Fibroblast of the aortic adventitia (primary cell): ENCODE results near the gene TMEM220. TPM values are rescaled to one million over a fixed set of nuclear protein-coding genes. Genes with fewer than 3 reads are reported as not detected.

Source experiments
- DNase-seq: peaks from one replicate; pipeline ENCODE4 v3.0.0-alpha.2; 2010; ENCODE audit warnings: low read depth
- H3K4me3 ChIP-seq: 2 replicates; pipeline ENCODE4 v1.5.1; 2011; ENCODE audit warnings: low read depth, mild to moderate bottlenecking, control low read depth, low read length, moderate library complexity
- total RNA-seq: library from RNA; depleted of rRNA; stranded (reverse); fragments of >200 nt; gene quantifications from 2 replicates; pipeline ENCODE4 v1.2.3, GENCODE V29; 2012; ENCODE audit warnings: low replicate concordance
- TF ChIP-seq, protein P1 (sequence below): IDR thresholded peaks from 2 replicates; pipeline ENCODE4 v1.5.1; 2011; ENCODE audit warnings: mild to moderate bottlenecking, low read length, control low read depth, inconsistent platforms; ENCODE audit not compliant: insufficient read depth

The TMEM220 gene
- total RNA-seq, 1 donor: 6.2 TPM

DNA sequence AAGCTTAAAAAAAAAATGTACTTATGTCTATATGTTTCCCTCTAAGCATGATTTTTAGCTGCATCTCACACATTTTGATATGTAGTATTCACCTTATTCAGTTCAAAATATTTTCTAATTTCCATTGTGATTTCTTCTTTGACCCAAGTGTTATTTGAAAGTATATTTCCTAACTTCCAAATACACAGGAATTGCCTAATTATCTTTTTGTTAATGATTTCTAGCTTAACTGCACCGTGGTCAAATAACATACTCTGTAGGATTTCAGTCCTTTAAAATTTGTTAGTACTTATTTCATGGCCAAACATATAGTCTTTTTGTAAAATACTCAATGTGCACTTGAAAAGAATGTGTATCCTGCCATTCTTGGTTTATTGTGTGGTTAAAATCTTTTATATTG lies 11.3 kb downstream of the TMEM220 start:
- no peak overlapping the region for H3K4me3 ChIP-seq
- TF ChIP-seq, protein P1, sequence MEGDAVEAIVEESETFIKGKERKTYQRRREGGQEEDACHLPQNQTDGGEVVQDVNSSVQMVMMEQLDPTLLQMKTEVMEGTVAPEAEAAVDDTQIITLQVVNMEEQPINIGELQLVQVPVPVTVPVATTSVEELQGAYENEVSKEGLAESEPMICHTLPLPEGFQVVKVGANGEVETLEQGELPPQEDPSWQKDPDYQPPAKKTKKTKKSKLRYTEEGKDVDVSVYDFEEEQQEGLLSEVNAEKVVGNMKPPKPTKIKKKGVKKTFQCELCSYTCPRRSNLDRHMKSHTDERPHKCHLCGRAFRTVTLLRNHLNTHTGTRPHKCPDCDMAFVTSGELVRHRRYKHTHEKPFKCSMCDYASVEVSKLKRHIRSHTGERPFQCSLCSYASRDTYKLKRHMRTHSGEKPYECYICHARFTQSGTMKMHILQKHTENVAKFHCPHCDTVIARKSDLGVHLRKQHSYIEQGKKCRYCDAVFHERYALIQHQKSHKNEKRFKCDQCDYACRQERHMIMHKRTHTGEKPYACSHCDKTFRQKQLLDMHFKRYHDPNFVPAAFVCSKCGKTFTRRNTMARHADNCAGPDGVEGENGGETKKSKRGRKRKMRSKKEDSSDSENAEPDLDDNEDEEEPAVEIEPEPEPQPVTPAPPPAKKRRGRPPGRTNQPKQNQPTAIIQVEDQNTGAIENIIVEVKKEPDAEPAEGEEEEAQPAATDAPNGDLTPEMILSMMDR: no peak
- DNase-seq: no peak

DNA sequence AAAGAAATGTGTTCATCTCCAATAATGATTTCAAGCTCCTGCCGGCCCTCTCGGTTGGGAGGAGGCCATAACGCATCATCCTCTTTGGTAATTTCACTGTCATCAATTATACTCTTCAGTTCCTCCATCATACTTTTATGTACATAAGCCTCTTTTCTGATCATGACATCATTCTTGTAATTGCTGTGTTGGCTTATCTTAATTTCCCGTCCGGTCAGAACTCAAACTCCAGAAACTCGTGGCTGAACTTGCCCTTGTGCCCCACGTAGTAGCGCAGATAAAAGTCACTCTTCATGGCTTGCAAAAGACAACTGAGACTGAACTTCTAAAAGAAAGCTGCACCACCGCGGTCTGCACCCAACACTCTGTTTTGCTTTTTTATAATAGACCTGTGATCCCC lies 13.6 kb downstream of the TMEM220 start:
- DNase-seq: no peak
- H3K4me3 ChIP-seq: no peak overlapping the region
- TF ChIP-seq, protein P1: no peak

DNA sequence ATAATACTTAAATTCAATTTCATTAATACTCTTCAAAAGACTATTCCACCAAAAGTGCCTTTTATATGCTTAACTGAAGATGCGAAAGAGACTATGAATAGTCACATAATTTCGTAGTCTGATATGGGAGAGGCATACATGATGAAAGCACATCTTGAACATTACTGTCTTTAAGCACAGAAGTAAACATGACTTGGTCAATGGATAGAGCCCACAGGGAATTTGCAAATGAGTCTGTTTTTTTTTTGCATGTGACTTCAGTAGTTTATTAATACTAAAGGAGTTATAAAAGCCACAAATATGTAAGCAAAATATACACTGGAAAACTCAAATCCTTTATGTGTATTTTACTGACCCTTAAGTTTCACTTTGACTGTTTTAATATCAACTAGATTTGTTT lies 16.5 kb downstream of the TMEM220 start:
- no peak overlapping the region for H3K4me3 ChIP-seq
- TF ChIP-seq, protein P1: no peak
- no peak for DNase-seq

DNA sequence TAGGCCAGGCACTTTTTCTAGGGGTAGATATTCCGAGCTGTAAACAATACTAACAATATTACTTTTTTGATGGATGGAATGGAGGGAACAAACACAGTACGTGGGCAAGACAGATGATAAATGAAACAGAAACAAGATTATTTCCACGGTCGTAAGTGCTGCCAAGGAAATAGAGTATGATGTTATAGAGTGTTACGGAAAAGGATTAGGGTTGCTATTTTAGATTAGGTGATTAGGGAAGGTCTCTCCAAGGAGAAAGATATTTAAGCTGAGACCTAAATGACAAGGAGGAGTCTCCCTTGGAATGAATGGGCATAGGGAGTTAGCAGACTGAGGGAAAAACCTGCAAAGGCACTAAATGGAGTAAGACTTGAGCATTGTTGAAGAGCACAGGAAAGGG lies 24.1 kb downstream of the TMEM220 start:
- DNase-seq: no peak
- TF ChIP-seq, protein P1: no peak

GRCh38 chr17:10702574-10702973 lies 27.2 kb downstream of the TMEM220 start:
- TF ChIP-seq, protein P1: no peak
- peak; percentile 33 for DNase-seq
- no peak overlapping the region for H3K4me3 ChIP-seq

More for the DNA sequence above, 24.1 kb downstream of the TMEM220 start:
- no peak overlapping the region for H3K4me3 ChIP-seq

DNA sequence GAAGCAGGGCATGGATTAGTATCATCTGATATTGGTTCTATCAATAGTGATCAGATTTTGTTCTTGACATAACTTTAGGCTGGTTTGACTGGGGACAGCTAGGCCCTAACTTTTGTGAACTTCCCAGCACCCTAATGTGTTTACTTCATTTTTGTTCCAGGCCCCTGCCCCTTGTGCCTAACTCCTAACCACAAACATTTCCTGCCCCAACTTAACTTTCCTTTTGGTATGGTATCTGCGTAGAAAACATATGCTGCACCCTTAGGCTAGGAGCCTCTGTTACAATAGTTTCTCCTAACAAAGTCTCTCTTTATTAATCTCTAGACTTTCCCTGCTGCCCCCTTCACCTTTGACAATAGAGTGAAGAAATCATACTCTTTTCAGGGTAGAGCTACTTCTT lies 30.0 kb downstream of the TMEM220 start:
- H3K4me3 ChIP-seq: no peak overlapping the region
- TF ChIP-seq, protein P1: no peak
- no peak for DNase-seq

DNA sequence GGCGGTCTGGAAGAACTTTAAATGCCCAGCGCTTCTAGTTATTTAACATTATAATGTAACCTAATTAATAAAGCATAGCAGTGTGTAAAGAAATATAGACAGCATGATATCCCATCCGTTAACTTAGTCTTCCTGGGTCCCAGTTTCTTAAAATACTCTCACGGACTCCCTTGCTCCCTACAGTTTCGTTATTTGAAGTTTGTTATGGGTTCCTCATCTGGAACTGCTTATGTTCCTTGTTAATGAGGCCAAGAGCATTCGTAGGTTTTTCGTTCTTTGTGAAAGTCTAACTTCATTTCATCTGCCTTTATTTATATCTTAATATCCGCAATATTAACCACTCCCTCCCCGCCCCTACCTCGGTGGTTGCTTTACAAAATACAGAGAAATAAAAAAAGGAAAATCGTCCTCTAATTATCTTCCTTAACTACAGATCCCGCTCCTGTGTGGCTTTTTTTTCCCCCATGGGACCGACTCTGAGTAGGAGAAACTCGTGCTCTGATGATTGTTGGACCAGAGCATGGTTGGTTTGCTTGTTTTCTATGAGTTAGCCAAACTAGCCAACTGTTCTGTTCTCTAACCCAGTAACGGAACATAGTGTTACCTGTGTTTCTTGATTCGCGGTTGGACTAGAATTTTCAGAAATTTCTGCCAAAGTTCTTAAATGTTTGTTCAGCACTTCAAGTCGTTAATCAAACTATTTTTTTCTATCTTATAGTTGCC lies 31.6 kb downstream of the TMEM220 start:
- peak; percentile 46 for DNase-seq
- TF ChIP-seq, protein P1: no peak
- H3K4me3 ChIP-seq: peak overlapping the region; percentile 93
